HG02970 (cell line): Measurements from ENCODE around the gene BRSK2.

Experiments
- ATAC-seq: cut with Tn5 transposase; IDR thresholded peaks from one replicate; pipeline ENCODE4 v1.9.1; 2021; ENCODE audit warnings: mild to moderate bottlenecking, moderate library complexity, moderate number of reproducible peaks; ENCODE audit not compliant: unreplicated experiment, low FRiP score

The BRSK2 gene

DNA sequence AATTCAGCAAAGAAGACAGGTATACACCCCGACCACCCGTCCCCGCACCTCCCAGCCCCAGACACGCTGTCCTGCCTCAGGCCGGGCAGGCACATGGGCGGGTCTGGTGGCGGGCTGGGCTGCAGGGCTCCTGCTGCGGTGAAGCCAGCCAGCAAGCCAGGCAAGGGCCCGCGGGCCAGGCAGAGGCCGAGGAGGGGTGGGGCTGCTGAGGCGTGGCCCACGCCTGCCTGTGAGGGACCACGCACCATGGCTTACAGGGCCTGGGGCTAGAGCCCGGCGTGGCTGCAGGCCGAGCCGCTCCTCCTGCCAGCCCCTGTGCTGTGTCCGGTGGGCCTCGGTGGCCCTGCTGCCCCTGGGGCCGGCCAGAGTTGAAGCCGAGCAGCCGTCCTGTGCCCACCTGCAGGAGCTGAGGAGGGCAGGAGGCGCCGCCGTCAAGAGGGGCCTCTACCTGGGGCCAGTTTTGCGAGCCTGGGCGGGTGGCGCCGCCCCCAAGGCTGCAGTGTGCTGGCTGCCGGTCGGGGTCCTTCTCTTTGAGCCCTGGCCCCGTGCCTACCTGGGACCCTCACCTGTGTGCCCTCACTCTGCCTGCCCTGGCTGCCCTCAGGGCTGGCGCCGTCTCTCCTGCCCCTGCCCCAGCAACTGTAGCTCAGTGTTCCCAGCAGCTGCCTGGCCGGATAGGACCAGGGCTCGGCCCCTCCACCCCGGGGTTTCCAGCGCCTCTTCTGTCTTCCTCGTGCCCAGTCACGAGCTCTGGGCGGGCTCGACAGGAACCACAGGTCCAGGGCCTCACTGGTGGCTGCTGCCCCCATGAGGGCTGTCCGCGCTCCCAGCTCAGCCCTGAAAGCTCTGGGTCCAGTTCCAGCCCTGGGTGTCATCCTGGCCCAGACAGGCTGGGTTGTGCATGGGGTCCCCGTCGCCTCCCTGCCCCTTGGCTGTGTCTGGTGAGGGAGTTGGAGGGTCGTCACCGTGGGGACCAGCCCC is 58.4 kb downstream of the BRSK2 start:
- ATAC-seq: no peak

DNA sequence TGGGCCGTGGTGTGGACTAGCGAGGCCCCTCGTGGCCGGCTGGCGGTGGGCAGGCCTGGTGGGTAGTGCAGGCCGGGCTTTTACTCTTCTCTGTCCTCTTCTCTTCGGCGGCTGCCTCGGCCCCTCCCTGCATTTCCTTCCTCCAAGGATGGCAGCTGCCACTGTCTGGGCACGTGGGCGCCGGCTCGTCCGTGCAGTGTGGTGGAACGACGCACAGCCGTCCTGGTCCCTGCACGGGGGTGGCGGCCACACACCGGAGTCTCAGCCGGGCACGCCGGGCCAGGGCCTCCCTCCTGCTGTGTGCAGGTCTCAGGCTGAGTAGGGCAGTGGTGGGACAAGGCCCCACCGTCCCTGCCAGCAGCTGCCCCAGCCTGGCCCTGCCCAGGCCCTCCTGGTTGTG is 59.1 kb downstream of the BRSK2 start:
- no peak for ATAC-seq

DNA sequence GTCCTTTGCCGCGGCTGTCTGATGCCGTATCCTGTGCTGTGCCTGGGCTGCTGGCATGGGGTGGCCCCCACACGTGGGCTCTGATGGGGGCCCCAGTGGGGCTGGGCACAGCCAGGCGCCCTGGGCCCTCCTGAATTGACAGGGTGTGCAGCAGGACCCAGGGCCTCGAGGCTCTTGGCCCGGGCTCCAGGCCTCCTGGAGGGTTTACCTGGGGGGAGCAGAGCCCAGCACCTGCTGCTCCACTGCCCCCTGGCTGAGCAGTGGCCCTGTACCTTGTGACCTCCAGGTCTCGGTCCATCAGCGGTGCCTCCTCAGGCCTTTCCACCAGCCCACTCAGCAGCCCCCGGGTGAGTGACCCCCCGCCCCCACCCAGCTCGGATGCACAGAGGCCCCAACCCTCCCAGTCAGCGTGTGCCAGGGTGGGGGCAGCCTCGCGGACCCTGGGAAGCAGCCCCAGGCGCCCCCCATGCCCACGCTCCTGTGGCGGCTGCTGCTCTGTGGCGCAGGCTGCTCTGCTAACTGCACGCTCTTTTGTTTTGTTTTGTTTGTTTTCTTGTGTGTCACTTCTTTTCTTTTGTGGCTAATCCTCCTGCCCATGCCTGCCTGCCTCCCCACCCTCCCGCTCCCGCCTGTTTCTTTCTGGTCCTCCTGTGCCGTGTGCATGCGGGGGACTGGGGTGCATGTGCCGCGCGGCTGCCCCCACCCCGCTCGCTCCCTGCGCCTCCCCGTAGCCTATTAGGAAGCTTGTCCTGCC is 59.9 kb downstream of the BRSK2 start:
- ATAC-seq: no peak

DNA sequence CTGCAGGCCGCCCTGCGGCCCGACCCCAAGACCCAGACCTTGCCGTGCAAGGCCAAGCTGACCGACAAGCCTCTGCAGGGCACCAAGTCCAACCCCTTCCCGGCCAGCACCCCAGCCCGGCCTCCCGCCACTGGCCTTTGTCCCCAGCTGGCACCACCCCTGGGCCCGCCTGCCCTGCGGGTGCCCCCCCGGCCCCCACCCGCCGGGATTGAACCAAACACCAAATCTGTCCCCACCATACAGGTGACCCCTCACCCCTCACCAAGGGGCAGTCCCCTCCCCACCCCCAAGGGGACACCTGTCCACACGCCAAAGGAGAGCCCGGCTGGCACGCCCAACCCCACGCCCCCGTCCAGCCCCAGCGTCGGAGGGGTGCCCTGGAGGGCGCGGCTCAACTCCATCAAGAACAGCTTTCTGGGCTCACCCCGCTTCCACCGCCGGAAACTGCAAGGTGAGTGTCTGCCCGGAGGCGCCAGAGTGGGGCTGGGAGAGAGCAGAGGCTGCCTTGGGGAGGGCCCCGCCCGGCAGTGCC is 60.7 kb downstream of the BRSK2 start:
- no peak for ATAC-seq

DNA sequence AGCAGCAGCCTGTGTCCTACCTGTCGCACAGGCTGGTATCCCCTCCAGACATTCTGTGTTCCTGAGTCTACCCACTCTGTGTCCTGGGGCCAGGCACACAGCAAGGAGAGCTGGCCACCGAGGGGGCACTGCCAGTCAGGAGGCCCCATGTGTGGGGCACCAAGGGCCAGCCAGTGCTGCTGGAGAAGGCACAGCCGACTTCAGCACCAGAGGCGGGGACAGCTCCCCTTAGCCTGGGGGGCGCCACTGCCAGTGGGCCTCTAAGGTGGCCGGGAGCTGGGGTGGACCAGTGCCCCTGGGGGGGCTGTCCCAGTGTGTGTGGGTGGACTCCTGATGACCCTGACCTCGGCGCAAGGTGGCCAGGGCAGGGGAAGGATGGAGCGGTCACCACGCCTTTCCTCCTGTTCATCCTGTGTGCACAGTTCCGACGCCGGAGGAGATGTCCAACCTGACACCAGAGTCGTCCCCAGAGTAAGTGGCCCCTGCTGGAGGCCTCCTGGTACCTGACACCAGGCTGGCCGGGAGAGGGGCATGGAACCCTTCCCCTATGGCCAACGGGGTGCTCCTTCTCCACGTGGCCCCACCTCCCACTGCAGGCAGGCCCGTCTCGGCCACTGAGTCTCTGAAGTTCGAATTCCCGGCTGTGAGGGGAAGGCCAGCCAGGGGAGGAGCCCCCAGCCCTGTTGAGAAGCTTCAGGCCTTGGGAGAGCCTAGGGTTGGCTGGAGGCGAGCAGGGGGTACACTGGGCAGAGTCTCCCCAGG is 61.4 kb downstream of the BRSK2 start:
- ATAC-seq: no peak

DNA sequence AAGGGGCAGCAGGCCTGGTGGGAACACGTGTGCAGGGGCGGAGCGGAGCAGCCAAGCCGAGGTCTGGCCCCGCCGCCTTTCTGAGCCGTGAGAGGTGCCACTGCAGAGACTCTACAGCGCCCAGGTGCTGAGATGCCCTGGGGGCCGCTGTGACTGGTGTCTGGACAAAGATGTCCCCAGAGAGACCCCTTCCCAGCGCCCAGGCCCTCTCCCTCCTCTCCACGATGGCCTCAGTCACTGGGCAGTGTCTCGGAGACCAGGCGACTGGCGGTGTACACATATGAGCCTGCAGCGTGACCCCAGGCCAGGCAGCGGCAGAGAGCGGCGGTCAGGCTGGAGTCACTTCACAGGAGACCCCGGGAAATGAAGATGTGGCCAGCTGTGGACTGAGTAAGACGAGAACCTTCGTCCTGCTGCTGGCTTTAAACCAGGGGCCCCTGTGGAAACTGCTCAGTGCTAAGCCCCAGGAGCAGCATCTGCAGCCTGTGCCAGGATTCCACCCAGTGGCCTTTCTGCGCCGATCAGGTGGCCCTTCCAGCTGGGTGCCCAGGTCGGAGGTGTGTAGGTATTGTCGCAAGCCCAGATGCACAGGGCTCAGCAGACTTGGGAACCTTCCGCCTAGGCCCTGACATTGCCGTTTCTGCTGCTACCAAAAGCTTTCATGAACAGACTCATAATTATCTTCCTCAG is 62.2 kb downstream of the BRSK2 start:
- ATAC-seq: no peak

DNA sequence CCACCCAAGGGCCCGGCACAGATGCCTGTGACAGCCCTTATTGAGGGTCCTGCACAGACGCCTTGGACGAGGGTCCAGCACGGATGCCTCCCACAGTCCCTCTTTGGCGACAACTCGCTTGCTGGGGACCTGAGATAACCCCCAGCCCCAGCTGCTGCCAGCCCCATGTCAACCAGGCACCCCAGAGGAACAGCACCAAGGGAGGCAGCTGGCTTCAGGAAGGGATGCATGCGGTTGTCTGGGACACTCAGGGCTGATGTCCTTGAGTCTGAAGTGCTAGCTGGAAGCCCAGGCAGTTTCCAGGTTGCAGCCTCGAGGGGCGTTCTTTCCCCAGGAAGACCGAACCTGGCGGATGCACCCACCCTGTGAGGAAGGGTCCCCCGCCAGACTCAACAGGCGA is 63.0 kb downstream of the BRSK2 start:
- ATAC-seq: no peak

DNA sequence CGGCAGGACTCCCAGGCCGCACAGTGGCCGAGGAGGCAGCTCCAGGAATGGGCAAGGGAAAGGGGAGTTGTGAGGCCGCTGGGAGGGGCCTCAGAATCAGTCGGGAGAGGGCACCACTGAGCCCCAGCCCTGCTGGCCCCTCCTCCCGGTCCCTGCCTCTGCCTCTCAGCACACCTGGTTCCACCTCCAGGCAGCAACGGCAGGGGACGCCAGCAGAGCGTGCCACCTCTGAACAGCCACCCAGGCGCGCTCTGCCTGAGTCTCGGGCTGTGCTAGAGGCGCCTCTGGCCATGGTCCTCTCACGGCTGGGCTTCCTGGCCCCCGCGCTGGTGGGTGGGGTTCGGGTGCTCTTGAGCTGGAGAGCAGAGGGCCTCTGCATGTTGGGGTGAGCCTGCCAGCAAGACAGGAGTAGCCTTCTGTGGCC is 63.9 kb downstream of the BRSK2 start:
- no peak for ATAC-seq

DNA sequence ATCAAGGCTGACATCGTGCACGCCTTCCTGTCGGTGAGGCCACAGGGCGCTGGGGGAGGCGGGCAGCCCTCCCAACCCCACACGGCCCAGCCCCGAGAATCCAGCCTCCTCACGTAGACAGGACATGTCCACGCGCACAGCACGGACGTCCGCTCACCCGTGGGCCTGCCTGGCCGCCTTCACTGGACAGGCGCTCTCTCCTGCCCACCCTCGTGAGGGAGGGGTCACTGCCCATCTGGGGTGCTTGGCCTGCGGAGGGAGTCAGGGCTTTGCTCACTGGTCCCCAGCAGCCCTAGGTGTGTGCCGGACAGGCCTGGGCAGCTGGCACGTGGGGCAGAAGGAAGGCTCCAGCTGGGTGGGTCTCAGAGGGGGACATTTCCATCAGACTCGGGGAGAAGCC is 64.8 kb downstream of the BRSK2 start:
- no peak for ATAC-seq

DNA sequence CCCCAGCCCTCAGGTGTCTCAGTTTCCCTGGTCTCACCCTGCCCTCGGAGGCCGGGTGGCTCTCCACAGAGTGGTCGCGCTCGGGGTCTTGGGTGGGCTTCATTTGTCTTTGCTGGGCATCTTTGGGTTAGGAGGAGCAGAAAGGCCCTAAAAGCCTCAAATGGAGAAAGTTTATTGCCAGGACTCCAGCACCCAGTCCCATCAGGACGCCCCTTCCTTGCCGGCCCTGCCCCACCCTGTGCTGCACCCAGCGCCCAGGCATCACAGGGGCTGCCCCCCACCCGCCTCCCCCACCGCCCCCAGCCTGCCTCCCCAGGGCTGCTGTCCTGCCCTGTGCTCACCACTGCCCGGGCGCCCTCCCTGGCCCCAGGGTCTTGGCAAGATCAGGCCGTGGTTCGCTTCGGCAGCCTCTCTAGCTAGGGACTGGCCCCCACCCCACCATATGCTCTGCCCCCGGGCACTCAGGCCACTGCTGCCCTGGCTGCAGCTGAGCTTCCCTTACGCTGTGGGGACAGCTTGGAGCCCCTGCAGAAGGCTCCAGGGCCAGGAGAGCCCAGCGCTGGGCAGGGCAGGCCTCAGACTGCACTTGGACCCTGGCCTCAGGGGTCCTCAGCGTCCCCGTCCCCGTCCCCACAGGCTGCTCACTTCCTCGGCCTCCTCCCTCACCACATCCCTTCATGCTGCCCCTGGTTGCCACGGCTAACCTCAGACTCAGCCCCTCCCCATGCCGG is 65.5 kb downstream of the BRSK2 start:
- no peak for ATAC-seq

DNA sequence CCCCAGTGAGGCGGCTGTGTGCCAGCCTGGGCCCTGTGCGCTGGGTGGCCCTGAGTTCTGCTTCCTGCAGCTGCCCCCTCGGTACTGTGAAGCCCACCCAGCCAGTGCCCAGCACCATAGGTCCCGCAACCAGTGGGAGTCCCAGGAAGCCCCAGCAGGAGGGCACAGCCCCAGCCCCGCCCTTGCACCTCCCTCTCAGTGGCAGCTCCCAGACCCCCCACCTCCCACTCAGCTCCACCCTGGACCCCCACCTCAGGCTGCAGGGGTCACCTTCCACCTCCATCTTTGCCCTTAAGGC is 66.0 kb downstream of the BRSK2 start:
- ATAC-seq: no peak

DNA sequence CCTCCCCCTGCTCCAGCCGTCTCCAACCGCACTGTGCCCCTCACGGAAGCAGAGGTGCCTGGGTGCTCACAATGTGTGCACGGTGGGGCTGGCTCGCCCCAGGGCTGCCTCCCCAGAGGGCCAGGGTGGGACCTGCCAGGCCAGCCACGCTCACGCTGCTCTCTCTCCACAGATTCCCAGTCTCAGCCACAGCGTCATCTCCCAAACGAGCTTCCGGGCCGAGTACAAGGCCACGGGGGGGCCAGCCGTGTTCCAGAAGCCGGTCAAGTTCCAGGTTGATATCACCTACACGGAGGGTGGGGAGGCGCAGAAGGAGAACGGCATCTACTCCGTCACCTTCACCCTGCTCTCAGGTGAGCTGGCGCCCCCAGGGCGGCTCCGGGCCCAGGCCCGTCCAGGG is 66.4 kb downstream of the BRSK2 start:
- no peak for ATAC-seq

DNA sequence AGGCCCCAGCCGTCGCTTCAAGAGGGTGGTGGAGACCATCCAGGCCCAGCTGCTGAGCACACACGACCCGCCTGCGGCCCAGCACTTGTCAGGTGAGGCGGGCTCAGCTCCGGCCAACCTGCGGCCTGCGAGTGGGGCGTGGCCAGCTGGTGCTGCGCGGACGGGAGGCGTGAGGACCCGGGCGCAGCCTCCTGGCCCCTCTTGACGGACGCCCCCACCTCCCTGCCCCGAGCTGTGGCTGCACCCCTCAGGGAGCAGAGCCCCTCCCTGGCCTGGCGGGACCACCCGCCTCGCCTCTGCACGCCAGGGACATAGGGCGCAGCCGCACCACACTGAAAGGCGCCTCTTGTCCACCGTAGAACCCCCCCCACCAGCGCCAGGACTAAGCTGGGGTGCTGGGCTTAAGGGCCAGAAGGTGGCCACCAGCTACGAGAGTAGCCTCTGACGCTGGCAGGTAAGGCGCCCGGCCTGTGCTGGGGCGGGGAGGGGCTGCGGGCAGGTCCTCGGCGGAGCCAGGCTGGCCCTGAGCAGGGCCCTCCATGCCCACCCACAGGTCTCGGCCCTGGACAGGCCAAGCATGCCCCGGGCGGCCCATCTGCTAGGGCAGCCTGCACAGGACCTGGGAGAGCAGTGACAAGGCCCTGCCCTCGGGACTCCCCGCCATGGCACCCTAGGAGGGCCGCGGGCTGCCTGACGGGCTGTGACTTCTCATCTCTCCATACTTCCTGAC is 67.0 kb downstream of the BRSK2 start:
- ATAC-seq: no peak

DNA sequence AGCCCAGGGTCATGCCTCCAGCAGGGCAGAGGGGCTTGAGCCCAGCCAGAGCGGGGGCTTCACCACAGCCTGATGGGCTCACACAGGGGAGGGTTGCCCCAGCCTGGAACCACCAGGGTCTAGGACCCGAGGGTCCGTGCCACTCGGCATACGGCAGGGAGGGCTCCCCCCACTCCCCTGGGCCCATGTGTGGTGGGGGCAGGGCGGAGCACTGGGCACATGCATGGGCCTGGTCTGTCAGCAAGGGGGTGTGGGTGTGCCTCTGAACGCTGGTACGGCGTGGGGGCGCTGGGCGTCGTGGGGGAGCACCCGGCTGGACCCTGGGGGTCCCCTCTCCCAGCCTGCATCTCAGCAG is 67.6 kb downstream of the BRSK2 start:
- ATAC-seq: no peak

DNA sequence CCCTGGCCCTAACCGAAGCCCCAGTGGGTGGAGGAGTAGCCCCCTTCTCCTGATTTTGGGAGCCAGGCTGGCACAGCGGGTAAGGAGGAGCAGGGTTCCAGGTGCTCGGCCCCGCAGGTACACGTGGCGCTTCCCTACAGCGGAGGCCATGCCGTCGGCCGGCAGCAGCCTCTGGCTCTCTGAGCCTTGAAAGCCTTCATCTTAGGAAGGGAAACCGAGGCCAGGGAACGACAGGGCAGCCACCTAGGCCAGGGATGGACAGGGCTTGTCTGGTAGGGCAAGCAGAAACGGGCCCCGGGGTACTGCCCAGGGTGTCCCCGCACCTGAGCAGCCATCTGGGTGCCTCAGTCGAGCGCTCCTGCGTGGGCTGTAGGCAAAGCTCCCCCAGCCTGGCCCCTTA is 68.1 kb downstream of the BRSK2 start:
- ATAC-seq: no peak

DNA sequence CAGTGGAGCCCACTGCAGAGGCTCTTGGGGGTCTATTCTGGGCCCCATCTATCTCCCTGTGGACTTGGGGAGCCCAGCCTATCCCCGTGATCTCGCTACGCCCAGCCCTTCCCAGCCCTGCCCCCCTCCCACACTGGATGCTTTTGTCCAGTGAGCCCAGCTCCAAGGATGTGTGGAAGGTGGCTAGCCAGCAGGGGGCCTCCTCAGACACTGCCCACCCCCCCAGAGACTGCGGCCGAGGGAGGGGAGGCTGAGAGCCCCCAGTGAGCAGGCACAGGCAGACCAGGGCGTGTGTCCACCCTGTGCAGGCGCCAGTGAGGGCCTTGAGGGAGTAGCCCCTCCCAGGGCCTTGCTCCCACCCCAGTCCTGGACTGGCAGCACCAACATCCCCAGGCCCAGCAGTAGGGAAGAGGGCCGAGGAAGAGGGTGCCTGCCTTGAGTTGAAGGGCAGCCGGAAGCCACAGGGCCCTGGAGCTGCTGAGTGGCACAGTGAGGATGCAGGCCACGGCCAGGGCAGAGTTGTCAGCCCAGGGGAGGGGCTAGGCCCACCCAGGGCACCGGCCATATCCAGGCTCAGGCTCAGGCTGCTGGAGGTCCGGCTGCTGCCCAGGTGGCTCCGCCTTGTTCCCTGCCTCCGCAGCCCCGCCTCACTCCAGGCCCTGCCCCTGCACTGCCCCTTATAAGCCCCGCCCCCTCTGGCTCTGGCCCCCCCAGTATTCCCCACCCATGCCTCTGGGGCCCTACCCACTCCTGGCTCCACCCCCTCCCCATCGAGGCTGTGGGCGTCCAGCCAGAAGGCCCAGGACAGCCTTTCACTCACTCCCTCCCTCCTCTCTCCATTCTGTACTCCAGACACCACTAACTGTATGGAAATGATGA is 68.8 kb downstream of the BRSK2 start:
- ATAC-seq: no peak

DNA sequence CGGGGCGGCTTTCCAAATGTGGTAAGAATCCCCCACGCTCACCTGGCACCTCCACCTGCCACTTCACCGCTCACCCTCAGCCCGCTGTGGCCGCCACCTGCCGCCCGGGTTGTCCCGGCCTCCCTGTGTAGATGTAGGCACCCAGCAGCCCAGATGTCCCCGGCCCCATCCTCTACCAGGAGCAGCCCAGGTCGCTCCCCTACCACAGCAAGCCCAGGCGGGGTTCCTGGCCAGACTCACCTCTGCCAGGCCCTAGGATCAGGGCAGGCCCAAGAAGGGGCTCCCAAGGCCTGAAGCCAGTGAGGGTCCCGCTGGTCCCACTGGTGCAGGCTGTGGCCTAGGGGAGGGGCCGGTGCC is 69.5 kb downstream of the BRSK2 start:
- no peak for ATAC-seq

DNA sequence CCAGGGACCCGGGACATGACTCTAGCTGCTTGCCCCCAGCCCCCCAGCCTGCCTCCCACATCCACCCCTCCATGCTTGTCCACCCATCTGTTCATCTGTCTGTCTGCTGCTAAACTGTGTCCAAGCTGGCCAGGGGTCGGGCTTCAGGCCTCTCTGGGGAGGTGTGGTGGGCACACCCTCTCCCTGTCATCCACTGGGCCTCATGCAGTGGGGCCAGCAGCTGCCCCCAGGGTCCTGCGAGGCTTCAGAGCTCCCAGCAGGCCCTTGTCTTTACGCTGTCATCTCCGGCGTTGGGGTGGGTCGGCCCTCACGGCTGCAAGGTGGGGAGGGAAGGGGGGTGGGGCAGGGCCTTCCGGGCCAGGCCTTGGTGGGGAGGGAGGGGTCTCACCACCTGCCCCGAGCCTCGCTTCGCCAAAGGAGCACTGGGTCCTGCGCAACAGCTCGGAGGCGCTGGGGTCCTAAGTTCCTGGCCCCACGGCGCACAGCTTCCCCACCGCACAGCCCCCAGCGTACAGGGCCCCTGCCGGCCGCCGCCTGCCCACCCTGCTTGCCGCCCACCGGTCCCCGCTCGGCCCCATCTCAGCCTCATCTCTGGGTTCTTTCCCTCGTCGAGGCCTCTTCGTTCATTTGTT is 70.1 kb downstream of the BRSK2 start:
- no peak for ATAC-seq
